Trophoblast cell (in vitro differentiated cells and primary cell): ENCODE measurements around the gene TNFRSF9.

Experiments
- DNase-seq, 2 donors: peaks; one replicate each; pipeline ENCODE4 v3.0.0-alpha.2; 2016
- H2AFZ ChIP-seq: 2 replicates; pipeline ENCODE4 v1.6.1; 2013; ENCODE audit warnings: low read length, moderate library complexity, mild to moderate bottlenecking; ENCODE audit not compliant: insufficient read depth, poor library complexity
- H2AK5ac ChIP-seq: 2 replicates; pipeline ENCODE4 v1.6.1; 2013; ENCODE audit warnings: mild to moderate bottlenecking, low read length
- H2BK120ac ChIP-seq: 2 replicates; pipeline ENCODE4 v1.6.1; 2013; ENCODE audit warnings: low read length, mild to moderate bottlenecking, moderate library complexity; ENCODE audit not compliant: insufficient read depth, poor library complexity
- H2BK12ac ChIP-seq: 2 replicates; pipeline ENCODE4 v1.6.1; 2013; ENCODE audit warnings: mild to moderate bottlenecking, low read length, moderate library complexity
- H2BK5ac ChIP-seq: 2 replicates; pipeline ENCODE4 v1.6.1; 2013; ENCODE audit warnings: low read length, low read depth, moderate library complexity, mild to moderate bottlenecking; ENCODE audit not compliant: poor library complexity
- H3K14ac ChIP-seq: 2 replicates; pipeline ENCODE4 v1.6.1; 2013; ENCODE audit warnings: mild to moderate bottlenecking, low read length
- H3K18ac ChIP-seq: 2 replicates; pipeline ENCODE4 v1.6.1; 2013; ENCODE audit warnings: mild to moderate bottlenecking, low read length
- H3K23ac ChIP-seq: 2 replicates; pipeline ENCODE4 v1.6.1; 2013; ENCODE audit warnings: low read length
- H3K27ac ChIP-seq: 2 replicates; pipeline ENCODE4 v1.5.1; 2013; ENCODE audit warnings: low read depth, mild to moderate bottlenecking, inconsistent platforms, low read length, moderate library complexity
- H3K27me3 ChIP-seq: 2 replicates; pipeline ENCODE4 v1.6.1; 2013; ENCODE audit warnings: inconsistent platforms, mild to moderate bottlenecking, low read length, moderate library complexity; ENCODE audit not compliant: insufficient read depth
- H3K36me3 ChIP-seq, 2 experiments: 1 replicate in 1 of 2; 2 replicates in 1 of 2; pipeline ENCODE4 v1.6.1; 2013; ENCODE audit warnings: low read length in 2 of 2, mild to moderate bottlenecking in 2 of 2, moderate library complexity in 1 of 2; ENCODE audit not compliant: insufficient read depth in 2 of 2, control insufficient read depth in 1 of 2
- H3K4ac ChIP-seq: 2 replicates; pipeline ENCODE4 v1.6.1; 2013; ENCODE audit warnings: low read depth, mild to moderate bottlenecking, low read length, moderate library complexity
- H3K4me1 ChIP-seq, 2 experiments: 1 replicate in 1 of 2; 2 replicates in 1 of 2; pipeline ENCODE4 v1.6.1; 2013; ENCODE audit warnings: low read length in 2 of 2, mild to moderate bottlenecking in 2 of 2, moderate library complexity in 1 of 2; ENCODE audit not compliant: insufficient read depth in 2 of 2, control insufficient read depth in 1 of 2
- H3K4me2 ChIP-seq: 2 replicates; pipeline ENCODE4 v1.6.1; 2013; ENCODE audit warnings: inconsistent platforms, mild to moderate bottlenecking, low read length, moderate library complexity
- H3K4me3 ChIP-seq: 2 replicates; pipeline ENCODE4 v1.5.1; 2013; ENCODE audit warnings: mild to moderate bottlenecking, low read depth, low read length, inconsistent platforms
- H3K79me1 ChIP-seq: one replicate; pipeline ENCODE4 v1.6.1; 2013; ENCODE audit warnings: low read length
- H3K79me2 ChIP-seq: 2 replicates; pipeline ENCODE4 v1.6.1; 2013; ENCODE audit warnings: low read length, mild to moderate bottlenecking; ENCODE audit not compliant: control insufficient read depth, insufficient read depth, poor library complexity
- H3K9ac ChIP-seq: 2 replicates; pipeline ENCODE4 v1.6.1; 2013; ENCODE audit warnings: mild to moderate bottlenecking, low read length
- H3K9me3 ChIP-seq: 2 replicates; pipeline ENCODE4 v1.6.1; 2013; ENCODE audit warnings: low read depth, mild to moderate bottlenecking, control low read depth, inconsistent platforms, low read length; ENCODE audit not compliant: insufficient read depth
- H4K12ac ChIP-seq: 2 replicates; pipeline ENCODE4 v1.6.1; 2013; ENCODE audit warnings: low read depth, mild to moderate bottlenecking, low read length, moderate library complexity
- H4K8ac ChIP-seq: 2 replicates; pipeline ENCODE4 v1.6.1; 2013; ENCODE audit warnings: low read depth, mild to moderate bottlenecking, low read length, moderate library complexity
- H4K91ac ChIP-seq: one replicate; pipeline ENCODE4 v1.6.1; 2013; ENCODE audit warnings: low read depth, mild to moderate bottlenecking, low read length, moderate library complexity
- WGBS: extraction: QIAGEN DNeasy Blood & Tissue Kit; methylation state at CpG from one replicate; pipeline ENCODE4 v1.1.7; 2013; ENCODE audit warnings: missing lambda C conversion rate; ENCODE audit not compliant: insufficient read length, insufficient coverage; ENCODE audit errors: extremely low coverage; 5-methylcytosine and 5-hydroxymethylcytosine counted together

The TNFRSF9 gene

DNA sequence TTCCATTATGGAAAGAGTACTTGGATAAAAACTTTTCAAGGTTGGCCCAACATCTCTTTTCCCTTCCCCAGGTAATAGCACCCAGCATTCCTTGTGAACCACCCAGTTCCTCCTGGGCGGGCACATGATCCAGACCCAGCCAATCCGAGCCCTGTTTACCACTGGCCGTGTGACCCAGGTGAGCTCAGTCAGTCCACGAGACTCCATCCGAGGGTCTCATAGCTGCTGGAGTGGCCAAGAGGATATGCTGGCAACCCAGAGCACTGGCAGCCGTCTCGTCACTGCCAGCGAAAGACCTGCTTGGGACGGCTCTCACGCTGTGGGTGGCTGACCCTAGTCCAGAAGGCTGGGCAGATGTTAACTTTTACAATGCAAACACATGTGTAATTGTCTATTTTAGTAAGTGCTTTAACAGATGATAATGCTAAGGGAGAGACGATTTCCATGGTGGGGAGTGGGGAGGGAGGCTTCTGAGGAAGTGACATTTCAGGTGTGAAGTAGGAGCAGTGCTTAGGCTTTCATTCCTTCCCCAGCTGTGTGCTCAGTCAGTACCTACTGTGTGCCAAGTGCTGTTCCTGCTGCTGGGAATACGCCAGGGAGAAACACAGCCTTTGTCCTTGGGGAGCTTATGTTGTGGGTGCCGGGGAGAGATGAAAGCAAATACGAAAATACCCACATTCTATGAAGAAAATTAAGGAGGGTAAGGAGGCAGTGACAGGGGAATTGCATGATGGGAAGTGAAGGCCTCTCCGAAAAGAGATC lies 45.4 kb upstream of the TNFRSF9 start:
- no peak overlapping the region for H4K12ac ChIP-seq
- H3K23ac ChIP-seq: no peak overlapping the region
- peaks cover 14 to 17% of the 10 kb centered on the region in 2 experiments for H3K4me1 ChIP-seq
- no peak overlapping the region for H3K14ac ChIP-seq
- no peak overlapping the region for H2AK5ac ChIP-seq
- H3K79me1 ChIP-seq: peaks cover 13% of the 10 kb centered on the region
- H2BK5ac ChIP-seq: no peak overlapping the region
- DNase-seq: no peak
- H3K4me3 ChIP-seq: no peak overlapping the region
- H3K4ac ChIP-seq: no peak overlapping the region
- H3K9me3 ChIP-seq: no peaks in the 10 kb centered on the region
- H3K36me3 ChIP-seq: peaks cover 29 to 40% of the 10 kb centered on the region in 2 experiments
- H3K4me2 ChIP-seq: no peak overlapping the region
- no peak overlapping the region for H3K27ac ChIP-seq
- no peak overlapping the region for H4K8ac ChIP-seq
- H4K91ac ChIP-seq: no peak overlapping the region
- H3K9ac ChIP-seq: no peak overlapping the region
- no peak overlapping the region for H2BK120ac ChIP-seq
- peaks cover 6% of the 10 kb centered on the region for H3K79me2 ChIP-seq
- no CpG with 5 or more reads among the region's 15 CpGs for WGBS
- no peak overlapping the region for H2BK12ac ChIP-seq
- peak overlapping the region; percentile 21 for H3K18ac ChIP-seq
- H2AFZ ChIP-seq: no peak overlapping the region
- no peaks in the 10 kb centered on the region for H3K27me3 ChIP-seq

DNA sequence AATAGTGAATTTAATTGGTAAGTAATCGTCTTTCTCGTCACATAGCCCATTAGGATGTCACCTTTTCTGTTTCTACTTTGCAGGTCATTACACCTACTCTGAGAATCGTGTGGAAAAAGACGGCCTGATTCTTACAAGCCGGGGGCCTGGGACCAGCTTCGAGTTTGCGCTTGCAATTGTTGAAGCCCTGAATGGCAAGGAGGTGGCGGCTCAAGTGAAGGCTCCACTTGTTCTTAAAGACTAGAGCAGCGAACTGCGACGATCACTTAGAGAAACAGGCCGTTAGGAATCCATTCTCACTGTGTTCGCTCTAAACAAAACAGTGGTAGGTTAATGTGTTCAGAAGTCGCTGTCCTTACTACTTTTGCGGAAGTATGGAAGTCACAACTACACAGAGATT lies 44.2 kb upstream of the TNFRSF9 start:
- Histone ChIP-seq H2BK5ac (no peak overlapping the region), H3K14ac (no peak overlapping the region), H2AFZ (no peak overlapping the region), H3K9ac (no peak overlapping the region), H3K79me1 (peaks cover 11% of the 10 kb centered on the region), H3K18ac (no peak overlapping the region), H3K23ac (no peak overlapping the region), H2AK5ac (no peak overlapping the region), H3K79me2 (peaks cover 6% of the 10 kb centered on the region), H2BK120ac (no peak overlapping the region), H4K12ac (no peak overlapping the region), H3K4ac (no peak overlapping the region), H3K4me2 (no peak overlapping the region), H3K27me3 (no peaks in the 10 kb centered on the region), H4K91ac (no peak overlapping the region), H3K4me3 (no peak overlapping the region), H3K36me3 (peaks cover 37 to 45% of the 10 kb centered on the region in 2 experiments), H3K27ac (no peak overlapping the region), H4K8ac (no peak overlapping the region), H3K4me1 (peaks cover 13 to 15% of the 10 kb centered on the region in 2 experiments), H3K9me3 (no peaks in the 10 kb centered on the region), H2BK12ac (no peak overlapping the region)
- WGBS: no CpG with 5 or more reads among the region's 15 CpGs
- DNase-seq: no peak

- peak overlapping the region; percentile 71 for H3K4ac ChIP-seq
Measured at GRCh38 chr1:7983086-7983778, 42.6 kb upstream of the TNFRSF9 start.

GRCh38 chr1:7980984-7981383 lies 40.3 kb upstream of the TNFRSF9 start:
- Histone ChIP-seq H3K36me3 (peaks cover 43 to 54% of the 10 kb centered on the region in 2 experiments), H2AK5ac (no peak overlapping the region), H3K4me2 (no peak overlapping the region), H2BK120ac (no peak overlapping the region), H3K79me1 (peaks cover 8% of the 10 kb centered on the region), H3K4me3 (no peak overlapping the region), H3K27ac (no peak overlapping the region), H2BK12ac (no peak overlapping the region), H3K9me3 (no peaks in the 10 kb centered on the region), H3K14ac (no peak overlapping the region), H4K8ac (no peak overlapping the region), H3K4me1 (peaks cover 5 to 6% of the 10 kb centered on the region in 2 experiments), H3K27me3 (no peaks in the 10 kb centered on the region), H2AFZ (no peak overlapping the region), H3K4ac (no peak overlapping the region), H4K12ac (no peak overlapping the region), H3K9ac (no peak overlapping the region), H3K18ac (no peak overlapping the region), H4K91ac (no peak overlapping the region), H3K79me2 (peaks cover 6% of the 10 kb centered on the region), H2BK5ac (no peak overlapping the region), H3K23ac (no peak overlapping the region)
- no CpG with 5 or more reads among the region's 7 CpGs for WGBS
- DNase-seq: no peak

More at GRCh38 chr1:7983086-7983778, 42.6 kb upstream of the TNFRSF9 start:
- H4K91ac ChIP-seq: peak overlapping the region; percentile 56
- H3K79me2 ChIP-seq: peaks cover 6% of the 10 kb centered on the region
- H3K79me1 ChIP-seq: peaks cover 8% of the 10 kb centered on the region
- H2BK120ac ChIP-seq: peak overlapping the region; percentile 50
- H3K4me1 ChIP-seq: peaks cover 8 to 10% of the 10 kb centered on the region in 2 experiments
- peaks cover 45 to 56% of the 10 kb centered on the region in 2 experiments for H3K36me3 ChIP-seq
- H3K14ac ChIP-seq: peak overlapping the region; percentile 84
- no peak overlapping the region for H3K4me3 ChIP-seq
- H4K12ac ChIP-seq: peak overlapping the region; percentile 17
- H3K27me3 ChIP-seq: no peaks in the 10 kb centered on the region
- H3K9ac ChIP-seq: no peak overlapping the region
- WGBS: no CpG with 5 or more reads among the region's 15 CpGs
- H2AFZ ChIP-seq: no peak overlapping the region
- H3K23ac ChIP-seq: no peak overlapping the region
- no peak overlapping the region for H4K8ac ChIP-seq
- H3K9me3 ChIP-seq: no peaks in the 10 kb centered on the region
- no peak for DNase-seq
- no peak overlapping the region for H3K4me2 ChIP-seq
- H3K27ac ChIP-seq: no peak overlapping the region
- peak overlapping the region; percentile 87 for H2AK5ac ChIP-seq
- peak overlapping the region; percentile 78 for H2BK12ac ChIP-seq
- peak overlapping the region; percentile 94 for H3K18ac ChIP-seq
- H2BK5ac ChIP-seq: peak overlapping the region; percentile 15
